Ammon's horn (tissue), 1 donor: ENCODE data around the gene ACBD3.

Experiments used
- DNase-seq: peaks from one replicate; pipeline ENCODE4 v3.0.0-alpha.2; 2016; ENCODE audit warnings: low spot score

ACBD3 gene

DNA sequence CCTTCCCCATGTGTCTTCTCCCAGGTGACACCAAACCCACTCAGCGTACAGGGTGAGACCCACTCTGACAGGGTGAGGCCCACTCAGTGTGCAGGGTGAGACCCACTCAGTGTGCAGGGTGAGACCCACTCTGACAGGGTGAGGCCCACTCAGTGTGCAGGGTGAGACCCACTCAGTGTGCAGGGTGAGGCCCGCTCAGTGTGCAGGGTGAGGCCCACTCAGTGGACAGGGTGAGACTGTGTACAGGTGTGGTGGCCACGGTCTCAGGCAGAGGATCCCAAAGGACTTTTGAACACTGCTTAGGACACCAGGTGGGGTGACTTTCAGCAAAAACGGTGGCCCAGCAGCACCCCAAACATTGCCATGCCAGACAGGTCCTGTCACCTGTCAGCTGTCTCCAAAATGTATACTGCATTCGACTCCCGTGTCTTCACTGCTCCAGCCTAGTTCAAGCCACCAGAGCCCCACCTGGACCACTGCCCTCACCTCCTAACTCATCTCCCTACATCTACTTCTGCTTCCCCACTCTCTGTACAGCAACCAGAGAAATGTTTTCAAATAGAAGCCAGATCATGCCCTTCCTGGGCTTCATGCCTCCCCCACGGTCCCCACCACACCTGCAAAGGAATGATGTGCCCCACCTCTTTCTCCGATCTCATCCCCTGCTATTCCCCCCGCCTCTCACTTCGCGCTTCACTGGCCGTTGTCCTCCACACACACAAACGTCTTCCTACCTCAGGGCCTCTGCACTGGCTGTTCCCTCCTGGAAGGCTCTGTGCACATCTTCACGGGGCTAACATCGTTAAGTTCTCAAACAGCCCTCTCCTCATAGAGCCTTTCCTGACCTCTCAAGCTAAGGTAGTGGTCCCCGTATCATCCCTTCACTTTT lies 52.1 kb downstream of the ACBD3 start:
- no peak for DNase-seq

DNA sequence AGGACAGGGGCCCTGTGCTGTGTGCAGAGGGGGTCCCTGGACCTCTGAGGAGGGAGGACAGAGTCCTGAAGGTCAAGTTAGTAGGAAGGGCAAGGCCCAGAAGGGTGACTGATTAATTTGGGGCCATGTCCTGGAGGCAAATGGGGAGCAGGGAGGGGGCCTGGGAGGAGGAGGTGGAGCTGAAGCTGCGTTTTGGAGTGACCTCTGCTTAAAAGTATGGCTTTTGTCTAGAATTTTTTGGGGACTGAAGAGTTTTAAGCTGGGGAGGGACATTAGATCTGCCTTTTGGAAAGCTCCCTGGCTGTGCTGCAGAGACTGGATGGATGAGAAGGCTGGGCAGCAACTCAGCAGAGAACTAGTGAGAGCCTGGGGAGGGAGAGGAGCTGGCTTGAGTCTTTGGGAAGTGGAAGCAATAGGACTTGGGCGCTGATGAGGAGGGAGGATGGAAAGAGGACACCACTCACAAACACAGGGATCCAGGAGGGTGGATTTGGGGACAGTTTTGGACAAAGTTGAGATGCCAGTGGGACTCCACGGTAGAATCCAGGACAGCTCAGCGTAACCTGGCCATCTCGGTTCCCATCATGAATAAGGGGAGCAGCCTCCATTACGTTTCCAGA lies 52.9 kb downstream of the ACBD3 start:
- DNase-seq = no peak

DNA sequence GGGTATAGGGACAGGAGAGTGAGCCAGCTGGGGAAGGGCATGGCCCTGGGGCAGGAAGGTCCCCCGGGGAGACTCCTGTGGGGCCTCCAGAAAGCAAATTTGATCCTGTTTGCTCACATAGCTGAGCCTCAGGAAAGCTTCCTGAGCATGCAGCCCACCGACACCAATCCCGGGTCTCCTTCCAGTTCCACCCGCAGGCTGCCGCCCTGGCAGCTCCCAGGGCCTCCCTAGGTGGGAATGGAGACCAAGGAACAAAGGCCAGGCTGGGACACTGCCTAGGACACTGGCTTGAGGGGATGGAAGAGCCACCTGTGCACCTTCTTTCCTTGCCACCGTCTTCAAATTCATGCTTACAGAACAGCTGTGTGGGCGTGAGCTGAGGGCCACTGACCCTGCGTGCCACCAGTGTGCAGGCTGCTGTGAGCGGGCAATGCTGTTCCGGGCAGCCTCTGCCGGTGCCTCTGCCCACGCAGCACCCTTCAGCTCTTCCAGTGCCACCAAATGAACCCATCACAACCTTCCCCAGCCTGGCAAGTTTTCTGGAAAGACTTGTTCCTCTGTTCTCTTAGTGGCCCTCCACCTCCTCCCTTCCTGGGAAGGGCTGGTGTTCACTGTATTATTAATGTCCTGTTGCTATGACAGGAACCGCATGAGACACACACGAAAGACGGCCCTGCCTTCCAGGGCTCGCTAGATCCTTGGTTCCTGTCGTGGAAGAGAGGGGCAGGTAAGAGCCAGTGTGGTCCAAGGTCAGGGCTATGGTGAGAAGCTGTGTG lies 53.6 kb downstream of the ACBD3 start:
- DNase-seq = no peak

DNA sequence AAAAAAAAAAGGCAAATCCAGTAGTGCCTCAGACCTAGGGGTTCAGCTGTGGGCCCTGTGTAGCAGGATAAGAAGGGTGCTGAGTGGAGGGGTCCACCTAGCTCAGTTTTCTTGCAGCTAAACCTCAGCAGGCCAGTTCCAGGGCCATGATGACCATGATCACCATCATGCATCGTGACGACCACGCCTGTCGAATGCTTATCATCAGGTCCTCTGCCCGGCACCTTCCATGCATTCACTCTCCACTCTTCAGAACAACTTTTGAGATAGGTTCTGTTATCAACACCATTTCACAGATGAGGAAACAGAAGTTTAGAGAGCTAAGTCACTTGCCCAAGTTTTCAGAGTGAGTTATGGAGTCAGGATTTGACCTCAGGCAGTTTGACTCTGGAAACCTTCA lies 54.9 kb downstream of the ACBD3 start:
- DNase-seq = no peak

DNA sequence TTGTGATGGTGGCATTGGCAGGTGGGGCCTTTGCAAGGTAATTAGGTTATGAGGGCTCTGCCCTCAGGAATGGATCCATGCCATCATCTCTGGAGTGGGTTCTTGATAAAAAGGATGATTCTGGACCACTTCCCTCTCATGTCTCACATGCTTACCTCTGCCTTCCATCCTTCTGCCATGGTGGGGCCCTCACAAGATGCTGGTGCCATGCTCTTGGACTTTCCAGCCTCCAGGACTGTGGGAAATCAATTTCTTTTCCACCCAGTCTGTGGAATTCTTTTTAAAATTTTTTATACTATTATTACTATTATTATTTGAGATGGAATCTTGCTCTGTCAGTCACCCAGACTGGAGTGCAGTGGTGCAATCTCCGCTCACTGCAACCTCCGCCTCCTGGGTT lies 57.3 kb downstream of the ACBD3 start:
- no peak for DNase-seq

DNA sequence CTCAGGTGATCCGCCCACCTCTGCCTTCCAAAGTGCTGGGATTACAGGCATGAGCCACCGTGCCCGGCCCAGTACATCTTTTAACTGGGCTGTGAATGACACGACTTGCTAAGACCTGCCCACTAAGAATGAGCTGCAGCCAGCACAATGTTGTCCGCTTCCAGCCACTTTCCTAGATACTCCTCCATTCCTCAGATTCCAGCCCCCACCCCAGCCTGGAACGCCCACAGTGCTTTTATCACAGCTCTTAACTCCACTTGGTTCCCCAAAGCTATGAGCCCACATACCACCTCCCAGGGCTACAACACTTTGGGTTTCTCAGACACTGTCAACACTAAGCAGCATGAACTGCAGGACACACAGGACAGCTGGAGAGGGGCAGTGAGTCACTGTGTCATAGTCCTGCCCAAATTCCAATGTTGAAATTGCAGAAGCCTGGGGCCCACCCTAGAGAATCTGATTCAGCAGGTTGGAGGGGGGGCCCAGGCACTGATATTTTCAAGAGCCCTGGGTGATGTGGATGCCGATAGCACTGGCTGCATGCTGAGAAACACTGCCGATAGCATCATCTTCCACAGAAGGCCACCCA lies 58.0 kb downstream of the ACBD3 start:
- DNase-seq = no peak

DNA sequence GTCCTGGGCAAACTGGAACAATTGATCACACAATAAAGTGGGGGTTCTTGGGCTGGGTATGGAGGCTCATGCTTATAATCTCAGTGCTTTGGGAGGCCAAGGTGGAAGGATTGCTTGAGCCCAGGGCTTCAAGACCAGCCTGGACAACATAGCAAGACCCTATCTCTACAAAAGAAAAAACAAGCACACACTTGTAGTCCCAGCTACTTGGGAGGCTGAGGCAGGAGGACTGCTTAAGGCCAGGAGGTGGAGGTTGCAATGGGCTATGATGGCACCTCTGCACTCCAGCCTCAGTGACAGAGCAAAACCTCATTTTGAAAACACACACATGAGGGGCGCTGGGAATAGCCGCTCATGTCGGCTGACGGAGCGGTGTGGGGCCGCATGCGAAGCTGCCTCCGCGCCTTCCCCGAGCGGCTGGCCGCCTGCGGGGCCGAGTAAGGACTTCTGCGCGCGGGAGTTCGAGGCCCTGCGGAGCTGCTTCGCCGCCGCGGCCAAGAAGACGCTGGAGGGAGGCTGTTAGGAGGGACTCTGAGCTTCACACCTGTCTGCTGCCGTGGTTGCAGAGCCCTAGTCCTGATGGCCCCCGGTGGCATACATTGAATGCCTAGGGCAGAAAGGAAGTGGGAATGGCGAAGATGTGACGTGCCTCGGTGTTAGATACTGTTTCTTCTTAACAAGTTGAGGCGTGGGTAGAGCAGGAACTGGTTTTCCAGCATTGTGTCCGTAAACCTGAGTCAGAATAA lies 59.5 kb downstream of the ACBD3 start:
- no peak for DNase-seq

- DNase-seq = no peak
These were observed 60.7 kb downstream of the ACBD3 start for GRCh38 chr1:226125831-226126230.

GRCh38 chr1:226125097-226125630 lies 61.4 kb downstream of the ACBD3 start:
- peak; percentile 90 for DNase-seq

DNA sequence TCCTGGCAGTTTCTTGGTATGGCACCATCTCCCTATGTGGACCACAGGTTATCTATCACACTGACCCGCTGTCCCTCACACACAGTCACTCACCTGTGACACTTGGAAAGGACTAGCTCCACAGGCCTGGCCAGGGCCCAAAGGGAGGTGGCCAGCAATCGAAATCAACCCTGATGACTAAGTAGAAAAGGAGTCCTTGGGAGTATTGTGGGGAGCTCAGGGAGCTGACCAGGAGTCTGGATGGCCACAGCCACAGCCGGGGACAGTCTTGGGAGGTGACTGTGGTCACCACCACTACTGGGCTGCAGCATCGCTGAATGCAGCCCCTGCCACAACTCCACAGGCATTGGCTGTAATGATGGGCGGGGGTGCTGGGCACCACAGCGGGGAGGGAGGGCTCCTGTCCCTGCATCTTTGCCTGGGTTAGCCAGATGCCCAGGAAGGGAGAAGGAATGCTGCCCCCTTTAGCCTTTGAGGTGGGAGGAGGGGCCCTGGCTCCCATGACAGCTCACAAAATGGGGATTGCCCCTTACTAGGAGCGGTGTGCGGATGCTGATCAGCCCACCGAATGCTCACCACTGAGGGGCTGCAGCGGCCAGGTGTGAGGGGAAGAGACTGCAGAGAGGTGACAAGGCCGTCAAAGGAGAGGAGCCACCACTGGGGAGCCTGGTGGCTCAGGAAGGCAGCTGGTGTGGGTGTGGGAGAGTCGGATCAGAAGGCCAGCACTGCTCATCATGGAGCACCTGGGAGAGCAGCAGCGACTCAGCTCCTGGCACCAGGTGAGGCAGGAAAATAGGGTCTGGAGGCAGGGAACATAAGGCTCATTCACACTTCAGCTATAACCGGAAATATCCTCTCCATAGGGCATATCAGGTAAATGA lies 62.7 kb downstream of the ACBD3 start:
- DNase-seq = no peak

DNA sequence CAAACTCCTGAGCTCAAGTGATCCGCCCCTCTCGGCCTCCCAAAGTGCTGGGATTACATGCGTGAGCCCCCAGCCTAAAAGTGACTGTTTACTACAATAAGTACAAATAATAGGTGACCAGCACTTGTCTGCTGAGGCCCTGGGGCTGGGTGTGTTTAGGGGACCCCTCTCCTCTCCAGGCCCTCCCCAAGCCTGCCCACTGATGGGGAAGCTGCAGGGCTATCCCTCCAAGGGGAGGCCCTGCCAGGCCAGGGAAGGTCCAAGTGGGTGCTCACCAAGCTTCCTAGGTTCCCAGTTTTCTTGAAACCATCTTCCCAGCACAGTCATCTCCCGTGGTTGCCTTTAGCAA lies 63.4 kb downstream of the ACBD3 start:
- no peak for DNase-seq

DNA sequence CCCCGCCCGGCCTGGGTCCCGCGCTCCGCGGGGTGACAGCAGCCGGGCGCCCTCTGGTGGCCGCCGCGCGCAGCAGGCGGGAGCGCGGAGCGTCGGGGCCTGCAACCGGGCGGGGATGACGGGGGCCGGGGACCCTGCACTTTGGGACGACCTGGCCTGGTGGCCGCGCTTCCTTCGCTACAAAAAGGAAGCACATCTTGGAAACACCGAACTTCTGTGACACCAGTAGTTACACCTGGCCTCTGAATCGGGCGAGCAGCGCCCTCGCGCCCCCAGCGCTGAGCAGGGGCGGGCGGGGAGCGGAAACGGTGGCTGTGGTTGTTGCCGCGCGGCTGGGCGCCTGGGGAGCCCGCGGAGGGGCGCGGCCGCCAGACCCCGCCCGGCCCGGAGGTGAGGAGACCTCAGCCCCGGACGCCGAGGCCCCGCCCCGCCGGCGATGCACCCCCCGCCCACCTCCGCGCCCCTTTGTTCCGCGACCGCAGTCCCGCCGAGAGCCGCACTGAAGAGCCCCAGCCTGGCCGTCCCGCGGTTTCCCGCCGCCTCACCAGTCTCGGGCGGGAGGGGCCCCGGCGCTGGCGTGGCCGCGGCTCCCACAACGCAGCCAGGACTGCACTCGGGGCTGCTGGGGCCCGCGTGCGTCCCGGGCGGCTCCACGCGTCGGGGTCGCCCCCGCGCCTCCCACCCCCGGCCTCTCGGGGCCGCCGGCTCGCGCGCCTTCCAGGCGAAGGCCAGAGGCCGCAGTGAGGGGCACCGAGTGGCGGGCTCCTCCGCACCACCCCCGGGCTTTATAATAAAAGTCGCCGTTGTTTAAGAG lies 64.7 kb downstream of the ACBD3 start:
- peak; percentile 63 for DNase-seq

DNA sequence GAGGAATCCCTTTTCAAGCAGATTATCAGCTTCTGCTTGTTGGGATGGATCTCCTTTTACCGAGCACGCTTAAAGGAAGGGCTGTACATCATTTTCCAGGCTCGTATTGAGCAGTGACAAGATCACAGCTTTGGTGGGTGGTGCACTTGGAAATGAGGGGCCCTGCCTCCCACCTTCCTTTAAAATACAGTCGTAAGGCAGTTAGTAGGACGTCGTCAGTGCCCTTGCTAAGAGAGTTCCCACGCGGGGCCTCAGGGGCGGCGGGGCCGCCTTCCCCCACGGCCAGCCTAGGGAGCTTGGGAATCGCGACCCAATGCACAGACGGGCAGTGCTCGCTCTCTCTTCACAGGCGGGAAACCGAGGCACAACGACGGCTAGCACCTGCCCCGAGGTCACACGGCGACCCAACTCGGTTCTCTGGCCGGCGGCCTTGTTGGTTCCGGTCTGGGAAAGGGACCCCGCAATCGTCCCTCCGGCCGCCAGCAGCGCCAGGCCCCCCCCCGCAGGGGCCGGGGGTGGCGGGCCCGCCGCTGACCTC lies 65.4 kb downstream of the ACBD3 start:
- no peak for DNase-seq

DNA sequence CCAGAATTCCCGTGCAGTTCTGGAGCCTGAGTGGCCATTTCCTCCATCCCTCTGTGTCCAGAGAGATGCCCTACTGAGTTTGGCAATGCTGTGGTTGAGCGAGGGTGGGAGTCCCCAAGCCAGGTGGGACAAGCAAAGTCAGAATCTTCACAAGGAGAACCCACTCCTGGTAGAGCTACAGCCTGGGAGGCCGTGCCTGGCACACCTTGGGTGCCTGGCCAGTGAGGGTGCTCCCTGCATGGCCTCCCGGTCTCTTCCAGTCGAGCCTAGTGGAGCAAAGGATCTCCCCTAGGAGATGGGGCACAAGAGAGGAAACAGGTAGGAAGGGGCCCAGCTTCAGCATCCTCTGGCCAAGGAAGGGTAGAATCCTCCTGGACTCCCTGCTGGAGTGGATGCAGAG lies 66.1 kb downstream of the ACBD3 start:
- DNase-seq = no peak

- DNase-seq = no peak
These were observed 67.4 kb downstream of the ACBD3 start for GRCh38 chr1:226119169-226119568.

DNA sequence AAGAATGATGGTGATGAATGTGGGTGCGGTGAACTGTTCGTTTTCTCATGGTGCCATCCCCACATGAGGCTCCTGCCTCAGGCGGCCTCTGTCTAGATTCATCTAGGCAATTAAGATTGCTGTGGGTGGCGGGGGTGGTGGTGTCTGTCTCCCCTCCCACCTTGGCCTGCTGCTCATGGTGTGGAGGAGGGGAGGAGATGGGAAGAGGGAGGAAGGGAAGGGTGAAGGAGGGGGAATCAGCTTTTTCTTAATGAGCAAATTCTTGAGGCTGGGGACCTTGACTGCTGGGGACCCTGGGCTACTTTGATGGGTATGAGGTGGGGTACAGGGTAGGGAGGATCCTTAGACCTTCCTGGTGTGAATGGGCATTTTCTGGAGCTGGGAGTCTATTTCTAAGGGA lies 68.2 kb downstream of the ACBD3 start:
- DNase-seq = no peak

GRCh38 chr1:226117330-226117729 lies 69.2 kb downstream of the ACBD3 start:
- DNase-seq = no peak

DNA sequence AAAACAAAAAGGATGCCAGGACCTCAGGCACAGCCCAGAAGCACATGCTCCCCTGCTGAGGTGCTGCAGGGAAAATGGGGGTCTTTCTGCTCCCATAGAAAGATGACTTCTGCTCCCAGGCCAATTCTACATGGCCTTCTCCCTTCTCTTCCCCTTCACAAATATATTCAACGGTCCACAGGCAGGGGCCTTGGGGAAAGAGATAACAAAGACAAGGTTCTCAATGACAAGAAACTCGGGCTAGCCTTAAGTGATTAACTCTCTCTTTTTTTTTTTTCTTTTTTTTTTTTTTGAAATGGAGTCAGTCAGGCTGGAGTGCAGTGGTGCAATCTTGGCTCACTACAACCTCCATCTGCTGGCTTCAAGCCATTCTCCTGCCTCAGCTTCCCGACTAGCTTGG lies 69.9 kb downstream of the ACBD3 start:
- DNase-seq = no peak

DNA sequence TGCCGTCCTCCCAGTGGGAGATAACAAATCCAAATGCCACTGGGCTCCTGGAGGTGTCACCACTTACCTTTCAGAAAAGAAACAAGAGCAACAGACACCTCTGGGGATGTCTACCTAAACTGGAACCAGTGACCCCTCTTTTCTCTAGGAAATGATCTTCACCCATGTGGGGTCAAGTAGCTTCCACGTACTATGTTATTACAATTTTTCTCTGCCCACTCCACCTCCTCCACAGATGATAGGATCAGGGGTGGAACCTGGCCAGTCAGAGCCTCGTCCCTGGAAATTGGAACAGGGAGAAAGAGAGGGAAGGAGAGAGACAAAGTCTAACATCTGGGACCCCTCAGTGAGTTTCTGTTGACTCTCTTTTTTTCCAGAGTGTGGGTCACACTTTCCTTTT lies 73.9 kb downstream of the ACBD3 start:
- no peak for DNase-seq

GRCh38 chr1:226111883-226112261 lies 74.7 kb downstream of the ACBD3 start:
- DNase-seq = no peak
